SU-DHL-6 (cell line): ENCODE measurements around the gene GRAP.

Experiments
- H2AFZ ChIP-seq: fragments of 200-600 bp; sonication (generic); 2 replicates; pipeline ENCODE4 v1.6.1; 2014; ENCODE audit warnings: low read depth, mild to moderate bottlenecking, moderate library complexity, mixed read lengths, antibody characterized with exemption, low read length; ENCODE audit not compliant: severe bottlenecking
- H3F3A ChIP-seq: fragments of 200-600 bp; shearing (Covaris generic); 2 replicates; pipeline ENCODE4 v1.6.0; 2016; ENCODE audit warnings: antibody characterized with exemption, mild to moderate bottlenecking; ENCODE audit not compliant: insufficient read depth
- H3K27ac ChIP-seq: fragments of 200-600 bp; sonication (generic); 2 replicates; pipeline ENCODE4 v1.5.1; 2016; ENCODE audit warnings: low read depth, mild to moderate bottlenecking, low read length, moderate library complexity, mixed read lengths
- H3K27me3 ChIP-seq: fragments of 200-600 bp; sonication (generic), shearing (Covaris generic); 2 replicates; pipeline ENCODE4 v1.6.0; 2014; ENCODE audit warnings: mild to moderate bottlenecking, low read length
- H3K36me3 ChIP-seq: fragments of 200-600 bp; sonication (generic); 2 replicates; pipeline ENCODE4 v1.6.1; 2014; ENCODE audit warnings: mild to moderate bottlenecking, low read length, mixed read lengths
- H3K4me2 ChIP-seq: fragments of 300-600, 200-600 bp; shearing (Covaris generic), sonication (generic); 2 replicates; pipeline ENCODE4 v1.6.0; 2014; ENCODE audit warnings: low read length, low read depth, mild to moderate bottlenecking; ENCODE audit not compliant: poor library complexity, severe bottlenecking
- H3K4me3 ChIP-seq: fragments of 200-600 bp; sonication (generic); 2 replicates; pipeline ENCODE4 v1.5.1; 2014; ENCODE audit warnings: antibody characterized with exemption, low read length, mild to moderate bottlenecking, mixed read lengths; ENCODE audit not compliant: insufficient read depth, poor library complexity, severe bottlenecking
- H3K79me2 ChIP-seq: fragments of 200-600 bp; sonication (generic); 2 replicates; pipeline ENCODE4 v1.6.1; 2014; ENCODE audit warnings: mild to moderate bottlenecking, low read length, moderate library complexity; ENCODE audit not compliant: insufficient read depth
- H3K9ac ChIP-seq: fragments of 200-600 bp; sonication (generic); 2 replicates; pipeline ENCODE4 v1.7.0; 2014; ENCODE audit warnings: mild to moderate bottlenecking, low read length
- H3K9me2 ChIP-seq: fragments of 200-600 bp; sonication (generic); replicated peaks from 2 replicates; pipeline ENCODE4 v1.6.1; 2014; ENCODE audit warnings: low read length; ENCODE audit not compliant: insufficient read depth
- H3K9me3 ChIP-seq: fragments of 200-600 bp; sonication (generic); 2 replicates; pipeline ENCODE4 v1.6.1; 2014; ENCODE audit warnings: low read length, mixed read lengths; ENCODE audit not compliant: insufficient read depth
- H4K20me1 ChIP-seq: fragments of 200-600 bp; sonication (generic); 2 replicates; pipeline ENCODE4 v1.6.1; 2014; ENCODE audit warnings: low read depth, mild to moderate bottlenecking, antibody characterized with exemption, low read length, moderate library complexity, mixed read lengths
- CTCF ChIP-seq: fragments of 200-600 bp; sonication (generic); IDR thresholded peaks from one replicate; pipeline ENCODE4 v1.5.1; 2017; ENCODE audit warnings: antibody characterized with exemption, mild to moderate bottlenecking, low read length, moderate library complexity; ENCODE audit not compliant: insufficient read depth, poor library complexity, severe bottlenecking
- EZH2phosphoT487 ChIP-seq: fragments of 200-600 bp; sonication (generic), shearing (Covaris generic); conservative IDR thresholded peaks from 2 replicates; pipeline ENCODE4 v1.6.1; 2018; ENCODE audit warnings: mild to moderate bottlenecking, antibody characterized with exemption, low read length, moderate library complexity, mixed read lengths

GRAP gene

GRCh38 chr17:19024101-19025078 lies 22.4 kb downstream of the GRAP start:
- H3K9me2 ChIP-seq: no peaks in the 10 kb centered on the region
- H4K20me1 ChIP-seq: no peaks in the 10 kb centered on the region
- peaks cover 22% of the 10 kb centered on the region for H3F3A ChIP-seq
- no peaks in the 10 kb centered on the region for H3K27me3 ChIP-seq
- no peak overlapping the region for H3K27ac ChIP-seq
- no peak overlapping the region for H3K4me3 ChIP-seq
- TF ChIP-seq CTCF (no peak), EZH2phosphoT487 (no peak)
- no peak overlapping the region for H3K9ac ChIP-seq
- H3K36me3 ChIP-seq: no peaks in the 10 kb centered on the region
- no peaks in the 10 kb centered on the region for H3K9me3 ChIP-seq
- no peak overlapping the region for H2AFZ ChIP-seq
- no peak overlapping the region for H3K4me2 ChIP-seq
- no peaks in the 10 kb centered on the region for H3K79me2 ChIP-seq

GRCh38 chr17:19023209-19023999 lies 23.4 kb downstream of the GRAP start:
- no peaks in the 10 kb centered on the region for H3K9me2 ChIP-seq
- no peaks in the 10 kb centered on the region for H3K36me3 ChIP-seq
- H2AFZ ChIP-seq: no peak overlapping the region
- no peaks in the 10 kb centered on the region for H4K20me1 ChIP-seq
- H3K4me2 ChIP-seq: no peak overlapping the region
- no peaks in the 10 kb centered on the region for H3K9me3 ChIP-seq
- H3K27ac ChIP-seq: no peak overlapping the region
- H3K4me3 ChIP-seq: no peak overlapping the region
- no peaks in the 10 kb centered on the region for H3K79me2 ChIP-seq
- no peaks in the 10 kb centered on the region for H3K27me3 ChIP-seq
- H3F3A ChIP-seq: peaks cover 29% of the 10 kb centered on the region
- no peak overlapping the region for H3K9ac ChIP-seq
- TF ChIP-seq CTCF: no peak
- TF ChIP-seq EZH2phosphoT487: no peak

GRCh38 chr17:19022747-19023146 lies 24.0 kb downstream of the GRAP start:
- Histone ChIP-seq H3K9me2 (no peaks in the 10 kb centered on the region), H3K27me3 (no peaks in the 10 kb centered on the region), H3F3A (peaks cover 29% of the 10 kb centered on the region), H3K27ac (no peak overlapping the region), H3K4me3 (no peak overlapping the region), H3K9me3 (no peaks in the 10 kb centered on the region), H3K79me2 (no peaks in the 10 kb centered on the region), H3K4me2 (no peak overlapping the region), H3K36me3 (no peaks in the 10 kb centered on the region), H2AFZ (no peak overlapping the region), H4K20me1 (no peaks in the 10 kb centered on the region), H3K9ac (no peak overlapping the region)
- no peak for TF ChIP-seq EZH2phosphoT487
